GM21423 (cell line): Measurements from ENCODE around the gene SIPA1L3.
A peak's percentile ranks its signal among the peaks of the same experiment; 100 is the strongest.
"Not testable (repeated sequence)": the region's sequence is repeated elsewhere in the genome, so short reads cannot be mapped to it uniquely, and the experiment has no call there.

Source experiments
- ATAC-seq: cut with Tn5 transposase; IDR thresholded peaks from one replicate; pipeline ENCODE4 v1.9.1; 2021; ENCODE audit warnings: mild to moderate bottlenecking, moderate library complexity; ENCODE audit not compliant: unreplicated experiment

SIPA1L3 gene

DNA sequence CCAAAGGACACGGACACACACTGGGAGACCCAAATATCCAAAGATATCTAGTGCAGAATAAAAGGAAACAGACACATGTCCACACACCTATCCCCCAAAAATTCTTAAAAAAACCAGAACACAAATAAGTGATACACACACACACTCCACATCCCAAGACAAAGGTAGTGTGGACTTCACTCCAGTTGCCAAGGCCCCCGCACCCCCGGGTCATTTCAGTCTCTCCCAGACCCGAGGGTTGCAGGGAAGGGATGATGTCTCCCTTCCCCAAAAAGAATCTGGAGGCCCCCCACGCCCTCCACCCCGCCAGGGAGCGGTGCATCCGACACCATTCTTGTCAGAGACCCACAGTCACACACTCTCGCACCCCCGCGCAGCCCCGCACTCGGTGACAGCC lies 316.6 kb downstream of the SIPA1L3 start:
- no peak for ATAC-seq

DNA sequence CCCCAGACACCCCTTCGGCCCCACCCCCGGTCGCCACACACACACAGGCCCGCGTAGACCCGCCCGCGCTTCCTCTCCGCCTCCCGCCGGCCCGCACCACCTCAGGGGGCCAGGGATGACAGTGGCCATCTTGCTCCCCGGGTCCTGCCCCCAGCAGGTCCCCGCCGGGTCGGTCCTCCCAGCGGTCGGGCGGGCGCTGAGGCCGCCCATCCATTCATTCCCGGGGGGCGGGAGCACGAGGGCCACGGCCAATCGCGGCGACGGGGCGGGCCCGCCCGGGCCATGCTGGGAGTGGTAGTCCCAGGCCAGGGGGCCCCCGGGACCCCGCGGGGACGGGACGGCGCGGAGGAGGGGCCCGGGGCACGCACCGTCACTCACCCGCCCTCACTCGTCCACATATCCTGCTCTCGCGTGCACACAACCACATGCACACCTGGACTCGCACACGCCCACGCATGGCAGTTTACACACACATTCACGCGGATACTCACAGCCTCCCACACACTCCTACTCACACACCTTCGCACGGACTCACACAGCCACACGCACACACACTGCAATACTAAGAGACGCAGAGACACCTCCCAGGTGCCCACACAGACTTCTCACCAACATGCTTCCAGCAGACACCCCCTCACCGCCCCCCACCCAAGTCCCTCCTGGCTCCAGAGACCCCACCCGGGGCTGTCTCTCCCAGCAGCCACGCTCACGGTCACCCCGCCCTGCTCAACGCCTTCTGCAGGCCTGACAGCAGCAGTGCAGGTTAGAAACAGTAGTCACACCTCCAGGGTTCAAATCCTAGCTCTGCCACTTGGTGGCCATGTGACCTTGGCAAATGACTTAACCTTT lies 317.2 kb downstream of the SIPA1L3 start, which contains the start of gene DPF1:
Gene DPF1 (minus strand): TSS at position 209 of the 849 bp plus-strand sequence. CDS start 80 bp downstream, at position 129.
- peak; percentile 77 for ATAC-seq

DNA sequence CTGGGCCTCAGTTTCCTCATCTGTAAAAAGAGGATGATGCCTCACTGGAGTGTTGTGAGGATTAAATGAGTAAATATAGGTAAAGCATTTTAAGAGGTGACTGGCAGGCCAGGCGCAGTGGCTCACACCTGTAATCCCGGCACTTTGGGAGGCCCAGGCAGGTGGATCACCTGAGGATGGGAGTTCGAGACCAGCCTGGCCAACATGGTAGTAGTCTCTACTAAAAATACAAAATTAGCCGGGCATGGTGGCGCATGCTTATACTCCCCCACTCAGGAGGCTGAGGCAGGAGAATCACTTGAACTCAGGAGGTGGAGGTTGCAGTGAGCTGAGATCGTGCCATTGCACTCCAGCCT lies 317.8 kb downstream of the SIPA1L3 start:
- ATAC-seq, result not testable (repeated sequence)

DNA sequence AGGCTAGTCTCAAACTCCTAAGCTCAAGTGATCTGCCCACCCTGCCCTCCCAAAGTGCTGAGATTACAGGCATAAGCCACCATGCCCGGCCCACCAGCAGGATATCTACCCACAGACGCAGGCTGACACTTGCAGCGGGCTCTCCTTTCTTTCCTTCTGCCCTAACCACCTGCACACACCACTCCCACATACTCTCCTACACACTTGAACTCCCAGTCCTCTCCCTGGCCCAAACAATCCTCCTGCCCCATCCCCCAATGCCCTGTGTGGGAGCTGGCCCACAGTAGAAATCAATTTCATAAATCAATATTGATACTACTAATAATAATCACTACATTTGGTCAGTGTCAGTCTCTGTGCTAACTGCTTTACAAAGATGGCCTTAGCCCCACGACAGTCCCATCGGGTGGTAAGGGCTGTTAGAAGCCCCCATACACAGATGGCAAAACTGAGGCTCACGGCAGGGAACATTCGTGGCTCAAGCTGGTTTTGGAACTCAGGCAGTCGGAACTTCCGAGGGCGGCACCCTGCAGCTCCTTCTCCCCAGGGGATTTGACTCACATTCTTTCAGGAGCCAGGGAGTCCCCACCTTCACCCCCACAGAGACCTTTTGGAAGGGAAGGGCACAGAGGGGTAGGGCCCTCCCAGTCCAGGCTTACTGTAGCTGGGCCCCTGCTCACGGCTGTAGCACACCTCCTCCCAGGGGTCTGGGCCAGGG lies 320.4 kb downstream of the SIPA1L3 start:
- no peak for ATAC-seq

DNA sequence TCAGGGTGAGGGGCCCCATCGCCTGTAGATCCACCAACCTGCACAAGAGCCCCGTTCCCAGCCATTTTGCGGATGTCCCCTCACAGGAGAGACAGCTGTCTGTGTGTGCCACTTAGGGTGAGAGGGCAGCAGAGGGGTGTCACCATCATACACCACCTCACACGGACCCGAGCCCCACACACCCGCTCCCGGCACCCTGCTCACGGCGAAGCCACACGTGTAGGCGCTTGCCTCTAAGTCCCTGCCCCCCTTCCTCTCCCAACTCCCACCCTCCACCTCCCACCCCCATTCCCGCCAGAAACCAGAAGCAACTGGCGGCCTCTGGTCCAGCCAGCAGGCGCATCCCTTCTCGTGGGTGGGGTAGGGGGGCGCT lies 321.0 kb downstream of the SIPA1L3 start:
- no peak for ATAC-seq

DNA sequence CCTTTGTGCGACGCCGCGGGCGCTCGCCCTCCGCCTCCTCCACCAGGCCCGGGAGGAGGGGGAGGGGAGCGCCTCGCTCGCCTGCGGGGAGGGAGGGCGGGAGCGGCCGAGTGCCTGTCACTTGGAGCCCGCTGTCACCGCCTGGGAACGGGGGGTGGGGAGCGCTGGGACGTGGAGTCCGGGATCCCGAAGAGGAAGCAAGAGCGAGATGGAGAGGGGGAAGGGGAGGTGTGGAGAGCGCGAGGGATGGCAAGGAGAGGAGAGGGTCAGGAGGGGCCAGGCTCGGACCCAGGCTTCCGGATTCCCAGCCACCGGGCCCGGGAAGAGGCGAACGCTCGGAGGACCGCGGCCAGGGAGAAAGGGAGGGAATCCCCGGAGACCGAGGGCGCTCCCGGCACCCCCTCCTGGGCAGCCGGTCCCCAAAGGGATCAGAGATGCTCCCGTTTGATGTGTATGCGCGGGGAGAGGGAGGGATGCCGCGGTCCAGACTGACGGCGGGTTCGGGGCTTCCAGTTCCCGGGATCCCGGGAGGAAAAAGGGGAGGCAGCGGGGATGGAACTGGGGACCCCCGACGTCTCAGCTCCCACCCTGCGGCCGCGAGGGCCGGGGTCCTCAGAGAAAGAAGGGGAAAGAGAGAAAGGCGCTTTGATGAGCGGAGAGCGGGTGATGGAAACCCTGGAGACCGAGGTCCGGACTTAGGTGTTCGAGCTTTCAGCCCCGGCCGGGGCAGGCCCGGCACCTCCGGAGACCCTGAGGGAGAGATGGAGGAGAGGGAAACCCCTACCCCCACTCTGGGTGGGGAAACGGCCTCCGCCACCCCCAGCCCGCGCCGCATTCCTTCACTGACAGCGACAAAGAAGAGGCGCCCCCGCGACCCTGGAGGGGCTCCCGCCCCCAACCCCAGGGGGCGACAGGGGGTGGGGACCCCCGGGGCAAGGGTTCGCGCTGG lies 321.8 kb downstream of the SIPA1L3 start:
- ATAC-seq, result no peak

DNA sequence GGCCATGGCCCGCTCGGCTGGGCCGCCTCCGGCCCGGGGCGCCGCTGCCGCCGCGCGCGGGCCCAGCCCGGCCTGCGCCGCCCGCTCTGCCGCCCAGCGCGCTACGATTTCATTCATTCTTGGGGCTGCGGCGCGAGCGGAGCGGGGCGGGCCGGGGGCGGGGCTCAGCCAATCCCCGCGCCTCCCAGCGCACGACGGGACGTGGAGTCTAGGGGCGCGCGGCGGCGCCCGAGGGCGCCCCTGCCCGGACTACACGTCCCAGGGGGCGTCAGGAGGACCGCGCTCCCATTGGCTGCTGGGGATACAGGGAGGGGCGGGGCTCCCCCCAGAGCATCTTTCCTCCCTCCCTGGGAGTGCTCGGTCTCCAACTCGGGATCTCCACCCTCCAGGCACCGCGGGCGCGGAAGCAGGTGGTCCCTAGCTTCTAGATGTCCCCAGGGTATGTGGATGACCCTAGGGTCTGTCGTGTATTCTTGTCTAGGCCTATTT lies 322.6 kb downstream of the SIPA1L3 start:
- ATAC-seq, result peak; percentile 66

DNA sequence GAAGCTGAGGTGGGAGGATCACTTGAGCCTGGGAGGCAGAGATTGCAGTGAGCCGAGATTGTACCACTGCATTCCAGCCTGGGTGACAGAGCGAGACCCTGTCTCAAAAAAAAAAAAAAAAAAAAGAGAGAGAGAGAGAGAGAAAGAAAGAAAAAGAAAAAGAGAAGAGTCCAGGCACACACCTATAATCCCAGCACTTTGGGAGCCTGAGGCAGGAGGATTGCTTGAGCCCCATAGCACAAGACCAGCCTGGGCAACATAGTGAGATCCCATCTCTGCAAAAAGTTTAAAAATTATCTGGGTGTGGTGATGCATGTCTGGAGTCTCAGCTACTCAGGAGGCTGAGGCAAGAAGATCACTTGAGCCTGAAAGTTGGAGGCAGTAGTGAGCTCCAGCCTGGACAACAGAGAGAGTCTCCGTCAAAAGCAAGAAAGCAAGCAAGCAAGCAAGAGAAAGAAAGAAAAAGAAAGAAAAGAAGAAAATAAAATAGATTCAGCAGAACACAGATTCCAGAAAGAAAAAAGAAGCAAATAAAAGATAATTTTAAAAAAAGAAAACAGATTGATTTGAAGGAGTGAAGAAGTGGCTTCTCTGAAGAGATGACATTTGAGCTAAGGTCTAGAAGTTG lies 323.6 kb downstream of the SIPA1L3 start:
- not testable (repeated sequence) for ATAC-seq

DNA sequence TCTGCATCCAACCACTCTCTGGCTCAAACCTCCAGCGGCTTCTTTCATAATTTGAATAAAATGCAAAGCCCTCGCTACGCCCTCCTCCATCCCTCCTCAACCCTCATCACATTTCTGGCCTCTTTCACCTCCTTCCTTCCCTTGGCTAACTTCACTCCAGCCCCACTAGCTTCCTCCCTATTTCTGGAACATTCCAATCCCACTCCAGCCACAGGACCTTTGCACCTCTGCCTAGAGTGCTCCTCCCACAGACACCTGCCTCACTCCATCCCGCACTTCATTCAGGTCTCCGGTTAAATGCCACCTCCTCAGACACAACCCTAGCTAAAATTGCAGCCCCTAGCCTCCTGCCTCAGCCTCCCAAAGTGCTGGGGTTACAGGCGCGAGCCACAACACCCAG lies 324.9 kb downstream of the SIPA1L3 start:
- no peak for ATAC-seq

DNA sequence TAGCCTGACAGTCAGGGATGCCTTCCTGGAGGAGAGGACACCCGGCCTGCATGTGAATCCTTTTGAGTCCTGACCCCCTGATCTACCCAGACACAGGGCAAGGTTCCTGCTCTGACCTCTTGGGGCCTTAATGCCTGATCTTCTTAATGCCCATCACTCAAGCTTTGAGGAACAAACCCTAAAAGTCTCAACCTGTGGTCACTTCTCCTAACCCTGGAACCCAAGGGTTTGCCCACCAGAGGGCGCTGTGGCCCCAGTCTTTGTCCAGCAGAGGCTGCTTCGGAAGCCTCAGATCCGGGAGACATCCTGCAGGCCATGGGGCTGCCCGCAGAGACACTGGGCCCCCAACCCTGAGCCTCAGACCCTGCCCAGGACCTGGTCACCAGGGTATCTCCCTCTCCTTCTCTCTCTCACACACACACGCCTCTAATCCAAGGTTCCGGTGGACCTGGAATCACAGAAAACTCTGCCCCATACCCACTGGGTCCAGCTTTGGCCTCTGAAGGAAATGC lies 326.8 kb downstream of the SIPA1L3 start:
- no peak for ATAC-seq

DNA sequence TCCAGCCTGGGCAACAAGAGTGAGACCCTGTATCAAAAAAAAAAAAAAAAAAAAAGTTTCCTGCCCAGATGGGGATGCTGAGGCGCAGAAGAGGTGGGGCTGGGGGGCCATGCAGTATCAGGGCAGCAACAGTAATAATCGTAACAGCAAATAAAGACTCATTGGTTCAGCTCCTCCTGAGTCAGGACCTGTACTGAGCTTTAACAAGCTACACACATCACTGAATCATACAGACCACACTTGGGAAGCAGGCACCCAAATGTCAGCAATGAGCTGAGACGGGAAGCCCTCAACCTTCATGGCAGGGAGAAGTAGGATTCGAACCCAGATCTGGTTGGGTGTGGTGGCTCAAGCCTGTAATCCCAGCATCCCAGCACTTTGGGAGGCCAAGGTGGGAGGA lies 327.6 kb downstream of the SIPA1L3 start:
- ATAC-seq, result no peak

DNA sequence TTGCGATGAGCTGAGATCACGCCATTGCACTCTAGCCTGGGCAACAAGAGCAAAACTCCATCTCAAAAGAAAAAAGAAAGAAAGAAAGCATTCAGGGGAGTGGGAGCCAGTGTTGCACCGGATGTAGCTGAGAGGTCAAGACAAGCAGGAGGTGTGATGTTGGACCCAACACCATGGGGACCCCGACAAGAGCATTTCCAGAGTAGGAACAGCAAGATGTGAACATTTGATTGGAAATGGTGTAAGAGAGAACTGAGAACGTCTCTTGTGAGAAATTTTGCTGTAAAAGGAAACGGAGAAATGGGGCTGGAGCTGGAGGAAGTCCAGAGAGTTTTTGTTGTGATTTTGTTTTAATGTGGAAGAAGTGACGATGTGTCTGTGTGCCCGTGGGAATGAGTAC lies 332.8 kb downstream of the SIPA1L3 start:
- ATAC-seq, result no peak

DNA sequence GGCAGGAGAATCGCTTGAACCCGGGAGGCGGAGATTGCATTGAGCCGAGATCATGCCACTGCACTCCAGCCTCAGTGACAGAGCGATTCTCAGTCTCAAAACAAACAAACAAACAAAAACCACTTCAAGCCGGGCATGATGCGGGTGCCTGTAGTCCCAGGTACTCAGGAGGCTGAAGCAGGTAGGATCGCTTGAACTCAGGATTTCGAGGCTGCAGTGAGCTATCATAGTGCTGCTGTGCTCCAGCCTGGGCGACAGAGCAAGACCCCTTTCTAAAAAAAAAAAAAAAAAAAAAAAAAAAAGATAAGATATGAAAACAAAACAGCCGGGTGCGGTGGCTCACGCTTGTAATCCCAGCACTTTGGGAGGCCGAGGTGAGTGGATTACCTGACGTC lies 336.3 kb downstream of the SIPA1L3 start:
- no peak for ATAC-seq

DNA sequence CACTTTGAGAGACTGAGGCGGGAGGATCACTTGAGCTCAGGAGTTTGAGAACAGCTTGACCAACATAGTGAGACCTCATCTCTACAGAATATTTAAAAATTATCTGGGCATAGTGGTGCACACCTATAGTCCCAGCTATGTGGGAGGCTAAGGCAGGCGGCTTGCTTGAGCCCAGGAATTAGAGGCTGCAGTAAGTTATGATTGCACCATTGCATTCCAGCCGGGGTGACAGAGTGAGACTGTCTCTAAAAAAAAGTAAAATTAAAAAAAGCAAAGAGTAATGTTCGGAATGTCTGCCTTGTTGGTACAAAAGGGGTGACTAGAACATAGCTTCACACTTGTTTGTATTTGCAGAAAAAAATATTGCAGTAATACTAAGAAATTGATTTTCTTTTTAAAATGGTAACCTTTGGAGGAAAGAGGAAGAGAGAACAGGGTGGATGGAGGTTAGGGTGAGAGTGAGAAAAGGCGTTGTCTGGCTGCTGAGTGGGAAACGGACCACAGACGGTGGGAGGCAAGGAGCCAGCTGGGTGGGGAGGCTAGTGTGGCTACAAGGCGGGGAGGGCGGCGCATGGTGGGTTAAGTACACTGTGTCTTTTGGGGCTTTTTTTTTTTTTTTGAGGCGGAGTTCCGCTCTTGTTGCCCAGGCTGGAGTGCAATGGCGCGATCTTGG lies 339.0 kb downstream of the SIPA1L3 start:
- ATAC-seq, result no peak

DNA sequence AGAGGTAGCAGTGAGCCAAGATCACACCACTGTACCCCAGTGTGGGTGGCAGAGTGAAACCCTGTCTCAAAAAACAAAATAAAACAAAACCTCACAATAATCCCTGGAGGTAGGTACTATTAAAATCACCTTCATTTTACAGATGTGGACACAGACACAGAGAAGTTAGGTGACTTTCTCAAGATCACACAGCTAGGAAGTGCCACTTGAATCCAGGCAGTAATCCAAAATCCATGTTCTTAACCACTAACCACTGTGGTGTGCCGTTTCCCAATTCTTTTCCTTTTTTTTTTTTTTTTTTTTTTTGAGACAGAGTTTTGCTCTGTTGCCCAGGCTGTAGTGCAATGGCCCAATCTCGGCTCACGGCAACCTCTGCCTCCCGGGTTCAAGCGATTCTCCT lies 340.1 kb downstream of the SIPA1L3 start:
- ATAC-seq, result no peak

DNA sequence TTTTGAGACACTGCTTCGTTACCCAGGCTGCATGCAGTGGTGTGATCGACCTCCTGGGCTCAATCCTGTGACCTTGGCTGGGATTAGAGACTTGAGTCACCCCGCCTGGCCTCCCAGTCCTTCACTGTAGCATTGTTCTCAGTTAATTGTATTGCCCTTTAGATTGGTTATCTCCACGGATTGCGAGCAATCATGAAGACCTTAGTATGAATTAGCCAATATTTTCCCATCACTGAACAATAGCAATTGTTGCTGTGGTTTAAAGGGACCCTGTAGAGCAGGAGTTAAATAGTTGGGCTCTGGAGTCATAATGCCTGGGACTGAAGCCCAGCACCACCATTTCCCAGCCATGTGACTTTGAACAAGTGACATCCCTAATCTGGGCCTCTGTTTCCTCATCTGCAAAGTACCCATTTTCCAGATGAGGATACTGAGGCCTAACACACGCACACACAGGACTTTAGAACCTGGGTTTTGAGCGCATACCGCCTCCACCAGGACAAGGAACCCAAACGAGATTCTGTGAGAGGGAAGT lies 340.8 kb downstream of the SIPA1L3 start:
- no peak for ATAC-seq

DNA sequence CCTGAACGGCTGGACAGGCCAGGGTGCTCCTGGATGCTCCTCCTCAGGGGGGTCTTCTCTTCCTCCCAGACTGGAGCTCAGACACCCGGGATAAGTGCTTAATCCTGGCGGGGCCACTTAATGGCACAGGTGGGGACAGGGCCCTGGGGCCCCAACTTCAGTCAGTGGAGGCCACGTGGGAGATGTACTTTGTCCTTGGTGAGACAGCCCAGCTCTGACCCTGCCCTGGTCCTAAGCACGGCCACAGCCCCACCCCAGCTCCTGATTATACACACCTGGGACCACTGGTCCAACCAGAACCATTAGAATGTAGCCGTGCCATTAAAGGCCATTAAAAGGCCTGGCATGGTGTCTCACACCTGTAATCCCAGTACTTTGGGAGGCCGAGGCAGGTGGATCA lies 341.4 kb downstream of the SIPA1L3 start:
- no peak for ATAC-seq

DNA sequence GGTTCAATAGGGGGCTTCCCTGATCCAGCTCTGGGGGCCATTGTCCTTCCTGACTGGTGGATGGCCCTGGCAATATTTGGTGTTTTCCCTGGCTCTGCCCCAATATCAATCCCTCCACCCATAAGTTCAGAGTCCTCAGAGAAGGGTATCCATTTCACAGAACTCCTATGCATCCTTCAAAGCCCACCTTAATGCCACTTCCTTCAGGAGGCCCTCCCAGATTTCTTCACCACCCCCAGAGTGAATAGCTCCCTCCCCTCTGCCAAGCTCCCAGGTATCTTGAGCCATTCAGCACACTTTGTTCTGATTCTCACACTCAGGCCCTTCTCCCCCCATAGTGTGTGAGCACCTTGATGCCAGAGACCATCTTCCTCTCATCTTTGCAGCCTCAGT lies 343.4 kb downstream of the SIPA1L3 start:
- ATAC-seq, result no peak

DNA sequence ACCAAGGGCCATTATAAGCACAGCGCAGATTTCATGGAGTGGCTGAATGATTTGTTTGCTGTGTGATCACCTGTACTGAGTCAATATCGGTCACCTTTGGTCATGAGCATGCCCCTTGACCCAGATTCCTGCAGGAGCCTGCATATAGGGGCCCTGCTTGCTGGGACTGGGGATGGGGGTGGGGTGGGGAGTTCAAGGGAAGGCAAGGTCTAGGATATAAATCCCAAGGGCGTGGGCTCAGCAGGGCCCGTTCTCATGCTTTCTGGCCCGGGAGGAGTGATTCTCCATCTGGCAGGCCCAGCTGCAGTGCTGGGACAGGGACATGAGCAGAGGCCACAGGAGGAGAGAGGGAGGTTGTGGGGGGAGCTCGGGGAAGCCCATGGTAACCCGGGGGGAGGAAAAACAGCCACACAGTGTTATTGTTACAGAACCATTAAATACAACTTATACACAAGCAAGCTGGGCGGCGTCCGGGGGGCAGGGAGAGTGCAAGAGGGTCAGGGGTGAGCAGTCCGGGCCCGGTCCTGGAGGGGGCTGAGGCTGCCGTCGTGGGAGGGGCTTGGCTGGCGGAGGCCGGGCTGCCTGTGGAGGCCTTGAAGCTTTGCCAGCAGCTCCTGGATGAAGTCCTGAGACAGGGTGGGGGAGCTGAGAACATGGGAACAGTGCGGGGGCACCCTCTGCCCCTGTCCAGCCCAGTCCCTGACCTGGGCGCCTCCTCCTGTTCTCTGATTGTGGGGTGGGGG lies 344.0 kb downstream of the SIPA1L3 start:
- no peak for ATAC-seq
